Measurements from ENCODE around the gene TENT5C.

TENT5C gene

GRCh38 chr1:117591252-117591651, 14.6 kb upstream of the TENT5C start:
- peaks cover 5% of the 10 kb centered on the region for H3K4me1 ChIP-seq (ENCODE audit: insufficient read depth, insufficient read length)
- no peak overlapping the region for H3K9ac ChIP-seq (ENCODE audit: insufficient read length, low read depth)
- no peak for TF ChIP-seq YY1 (IDR thresholded peaks at IDR 0.05; ENCODE audit: insufficient read depth, insufficient read length)
- no peak for TF ChIP-seq SUZ12 (IDR thresholded peaks at IDR 0.05; ENCODE audit: extremely low read depth, insufficient read depth, insufficient read length)
- TF ChIP-seq ZNF274 (IDR thresholded peaks at IDR 0.05; ENCODE audit: low read depth, low read length), result no peak
- no peaks in the 10 kb centered on the region for H3K9me3 ChIP-seq (ENCODE audit: insufficient read depth, low read length)
- no peaks in the 10 kb centered on the region for H3K36me3 ChIP-seq (ENCODE audit: insufficient read depth, insufficient read length, low read length)
- no peak overlapping the region for H3K4me3 ChIP-seq (ENCODE audit: insufficient read length, low read depth)
- no peaks in the 10 kb centered on the region for H3K27me3 ChIP-seq (ENCODE audit: insufficient read depth, insufficient read length)
- DNase-seq (ENCODE audit: low read depth, low spot score), result no peak

- H3K9me3 ChIP-seq (ENCODE audit: insufficient read depth, low read length), result no peaks in the 10 kb centered on the region
- no peaks in the 10 kb centered on the region for H3K36me3 ChIP-seq (ENCODE audit: insufficient read depth, insufficient read length, low read length)
- DNase-seq (ENCODE audit: low read depth, low spot score), result no peak
- no peaks in the 10 kb centered on the region for H3K27me3 ChIP-seq (ENCODE audit: insufficient read depth, insufficient read length)
- peaks cover 5% of the 10 kb centered on the region for H3K4me1 ChIP-seq (ENCODE audit: insufficient read depth, insufficient read length)
- no peak overlapping the region for H3K4me3 ChIP-seq (ENCODE audit: insufficient read length, low read depth)
- H3K9ac ChIP-seq (ENCODE audit: insufficient read length, low read depth), result no peak overlapping the region
- TF ChIP-seq YY1 (IDR thresholded peaks at IDR 0.05; ENCODE audit: insufficient read depth, insufficient read length) (no peak), ZNF274 (IDR thresholded peaks at IDR 0.05; ENCODE audit: low read depth, low read length) (no peak), SUZ12 (IDR thresholded peaks at IDR 0.05; ENCODE audit: extremely low read depth, insufficient read depth, insufficient read length) (no peak)
Observed at GRCh38 chr1:117592155-117592554, 13.7 kb upstream of the TENT5C start.

- Histone ChIP-seq H3K9ac (ENCODE audit: insufficient read length, low read depth) (no peak overlapping the region), H3K9me3 (ENCODE audit: insufficient read depth, low read length) (no peaks in the 10 kb centered on the region), H3K27me3 (ENCODE audit: insufficient read depth, insufficient read length) (no peaks in the 10 kb centered on the region), H3K4me1 (ENCODE audit: insufficient read depth, insufficient read length) (peaks cover 5% of the 10 kb centered on the region), H3K4me3 (ENCODE audit: insufficient read length, low read depth) (no peak overlapping the region), H3K36me3 (ENCODE audit: insufficient read depth, insufficient read length, low read length) (no peaks in the 10 kb centered on the region)
- no peak for TF ChIP-seq SUZ12 (IDR thresholded peaks at IDR 0.05; ENCODE audit: extremely low read depth, insufficient read depth, insufficient read length)
- TF ChIP-seq ZNF274 (IDR thresholded peaks at IDR 0.05; ENCODE audit: low read depth, low read length), result no peak
- TF ChIP-seq YY1 (IDR thresholded peaks at IDR 0.05; ENCODE audit: insufficient read depth, insufficient read length), result no peak
- DNase-seq (ENCODE audit: low read depth, low spot score), result no peak
Observed at GRCh38 chr1:117594261-117594990, 11.4 kb upstream of the TENT5C start.

GRCh38 chr1:117596023-117596720, 9.7 kb upstream of the TENT5C start:
- no peak overlapping the region for H3K9ac ChIP-seq (ENCODE audit: insufficient read length, low read depth)
- TF ChIP-seq SUZ12 (IDR thresholded peaks at IDR 0.05; ENCODE audit: extremely low read depth, insufficient read depth, insufficient read length), result no peak
- no peak for DNase-seq (ENCODE audit: low read depth, low spot score)
- H3K9me3 ChIP-seq (ENCODE audit: insufficient read depth, low read length), result no peaks in the 10 kb centered on the region
- peaks cover 3% of the 10 kb centered on the region for H3K27me3 ChIP-seq (ENCODE audit: insufficient read depth, insufficient read length)
- no peaks in the 10 kb centered on the region for H3K36me3 ChIP-seq (ENCODE audit: insufficient read depth, insufficient read length, low read length)
- H3K4me1 ChIP-seq (ENCODE audit: insufficient read depth, insufficient read length), result no peaks in the 10 kb centered on the region
- no peak overlapping the region for H3K4me3 ChIP-seq (ENCODE audit: insufficient read length, low read depth)

GRCh38 chr1:117598489-117598888, 7.4 kb upstream of the TENT5C start:
- no peak for TF ChIP-seq SUZ12 (IDR thresholded peaks at IDR 0.05; ENCODE audit: extremely low read depth, insufficient read depth, insufficient read length)
- no peak for TF ChIP-seq ZNF274 (IDR thresholded peaks at IDR 0.05; ENCODE audit: low read depth, low read length)
- TF ChIP-seq YY1 (IDR thresholded peaks at IDR 0.05; ENCODE audit: insufficient read depth, insufficient read length), result no peak
- DNase-seq (ENCODE audit: low read depth, low spot score), result no peak
- Histone ChIP-seq H3K9ac (ENCODE audit: insufficient read length, low read depth) (no peak overlapping the region), H3K4me3 (ENCODE audit: insufficient read length, low read depth) (no peak overlapping the region), H3K27me3 (ENCODE audit: insufficient read depth, insufficient read length) (peaks cover 7% of the 10 kb centered on the region), H3K9me3 (ENCODE audit: insufficient read depth, low read length) (no peaks in the 10 kb centered on the region), H3K36me3 (ENCODE audit: insufficient read depth, insufficient read length, low read length) (no peaks in the 10 kb centered on the region), H3K4me1 (ENCODE audit: insufficient read depth, insufficient read length) (no peaks in the 10 kb centered on the region)

GRCh38 chr1:117599286-117600221, 6.3 kb upstream of the TENT5C start:
- Histone ChIP-seq H3K9me3 (ENCODE audit: insufficient read depth, low read length) (no peaks in the 10 kb centered on the region), H3K36me3 (ENCODE audit: insufficient read depth, insufficient read length, low read length) (no peaks in the 10 kb centered on the region), H3K4me3 (ENCODE audit: insufficient read length, low read depth) (no peak overlapping the region), H3K4me1 (ENCODE audit: insufficient read depth, insufficient read length) (no peaks in the 10 kb centered on the region), H3K9ac (ENCODE audit: insufficient read length, low read depth) (no peak overlapping the region), H3K27me3 (ENCODE audit: insufficient read depth, insufficient read length) (peaks cover 18% of the 10 kb centered on the region)
- DNase-seq (ENCODE audit: low read depth, low spot score), result no peak
- no peak for TF ChIP-seq ZNF274 (IDR thresholded peaks at IDR 0.05; ENCODE audit: low read depth, low read length)
- TF ChIP-seq YY1 (IDR thresholded peaks at IDR 0.05; ENCODE audit: insufficient read depth, insufficient read length), result no peak
- TF ChIP-seq SUZ12 (IDR thresholded peaks at IDR 0.05; ENCODE audit: extremely low read depth, insufficient read depth, insufficient read length), result no peak

Data from NT2/D1 (cell line).